PC-3 (cell line): Measurements from ENCODE around the gene C7orf33.

ENCODE experiments used
- EZH2 ChIP-seq: fragments of 300-600 bp; sonication (generic); IDR thresholded peaks from one replicate; pipeline ENCODE4 v1.6.1; 2017; ENCODE audit warnings: antibody characterized with exemption, mild to moderate bottlenecking, low read length; ENCODE audit not compliant: unreplicated experiment
- EZH2phosphoT487 ChIP-seq: fragments of 300-600 bp; sonication (generic); IDR thresholded peaks from 2 replicates; pipeline ENCODE4 v1.6.1; 2018; ENCODE audit warnings: mild to moderate bottlenecking, antibody characterized with exemption, low read length, borderline replicate concordance
- TF ChIP-seq, protein P1 (sequence below): fragments of 300-600 bp; sonication (generic); conservative IDR thresholded peaks from 2 replicates; pipeline ENCODE4 v1.5.1; 2017; ENCODE audit warnings: antibody characterized with exemption, low read depth, mild to moderate bottlenecking, low read length

DNA sequence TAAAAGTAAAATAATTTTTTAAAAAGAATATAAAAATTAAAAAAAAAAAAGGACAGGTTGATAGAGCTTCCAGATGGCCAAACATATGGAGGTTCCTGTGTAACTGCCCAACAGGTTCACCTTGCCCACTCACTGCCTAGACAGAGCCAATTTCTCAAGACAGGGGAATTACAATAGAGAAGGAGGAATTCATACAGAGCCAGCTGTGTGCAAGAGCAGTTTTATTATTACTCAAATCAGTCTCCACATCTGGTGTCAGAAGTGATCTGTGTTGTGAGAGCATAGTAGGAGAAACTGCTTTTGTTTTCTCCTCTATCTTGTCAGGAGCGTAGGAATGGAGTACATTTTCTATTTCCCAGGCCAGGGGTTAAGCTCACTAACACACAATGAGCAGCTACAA, 31.0 kb downstream of the C7orf33 start:
- TF ChIP-seq EZH2, result no peak
- TF ChIP-seq, protein P1, sequence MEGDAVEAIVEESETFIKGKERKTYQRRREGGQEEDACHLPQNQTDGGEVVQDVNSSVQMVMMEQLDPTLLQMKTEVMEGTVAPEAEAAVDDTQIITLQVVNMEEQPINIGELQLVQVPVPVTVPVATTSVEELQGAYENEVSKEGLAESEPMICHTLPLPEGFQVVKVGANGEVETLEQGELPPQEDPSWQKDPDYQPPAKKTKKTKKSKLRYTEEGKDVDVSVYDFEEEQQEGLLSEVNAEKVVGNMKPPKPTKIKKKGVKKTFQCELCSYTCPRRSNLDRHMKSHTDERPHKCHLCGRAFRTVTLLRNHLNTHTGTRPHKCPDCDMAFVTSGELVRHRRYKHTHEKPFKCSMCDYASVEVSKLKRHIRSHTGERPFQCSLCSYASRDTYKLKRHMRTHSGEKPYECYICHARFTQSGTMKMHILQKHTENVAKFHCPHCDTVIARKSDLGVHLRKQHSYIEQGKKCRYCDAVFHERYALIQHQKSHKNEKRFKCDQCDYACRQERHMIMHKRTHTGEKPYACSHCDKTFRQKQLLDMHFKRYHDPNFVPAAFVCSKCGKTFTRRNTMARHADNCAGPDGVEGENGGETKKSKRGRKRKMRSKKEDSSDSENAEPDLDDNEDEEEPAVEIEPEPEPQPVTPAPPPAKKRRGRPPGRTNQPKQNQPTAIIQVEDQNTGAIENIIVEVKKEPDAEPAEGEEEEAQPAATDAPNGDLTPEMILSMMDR, result no peak
- no peak for TF ChIP-seq EZH2phosphoT487
